ENCODE measurements around the gene NEU4.
"Not testable (repeated sequence)": the region's sequence is repeated elsewhere in the genome, so short reads cannot be mapped to it uniquely, and the experiment has no call there.

NEU4 gene, protein sequence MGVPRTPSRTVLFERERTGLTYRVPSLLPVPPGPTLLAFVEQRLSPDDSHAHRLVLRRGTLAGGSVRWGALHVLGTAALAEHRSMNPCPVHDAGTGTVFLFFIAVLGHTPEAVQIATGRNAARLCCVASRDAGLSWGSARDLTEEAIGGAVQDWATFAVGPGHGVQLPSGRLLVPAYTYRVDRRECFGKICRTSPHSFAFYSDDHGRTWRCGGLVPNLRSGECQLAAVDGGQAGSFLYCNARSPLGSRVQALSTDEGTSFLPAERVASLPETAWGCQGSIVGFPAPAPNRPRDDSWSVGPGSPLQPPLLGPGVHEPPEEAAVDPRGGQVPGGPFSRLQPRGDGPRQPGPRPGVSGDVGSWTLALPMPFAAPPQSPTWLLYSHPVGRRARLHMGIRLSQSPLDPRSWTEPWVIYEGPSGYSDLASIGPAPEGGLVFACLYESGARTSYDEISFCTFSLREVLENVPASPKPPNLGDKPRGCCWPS

DNA sequence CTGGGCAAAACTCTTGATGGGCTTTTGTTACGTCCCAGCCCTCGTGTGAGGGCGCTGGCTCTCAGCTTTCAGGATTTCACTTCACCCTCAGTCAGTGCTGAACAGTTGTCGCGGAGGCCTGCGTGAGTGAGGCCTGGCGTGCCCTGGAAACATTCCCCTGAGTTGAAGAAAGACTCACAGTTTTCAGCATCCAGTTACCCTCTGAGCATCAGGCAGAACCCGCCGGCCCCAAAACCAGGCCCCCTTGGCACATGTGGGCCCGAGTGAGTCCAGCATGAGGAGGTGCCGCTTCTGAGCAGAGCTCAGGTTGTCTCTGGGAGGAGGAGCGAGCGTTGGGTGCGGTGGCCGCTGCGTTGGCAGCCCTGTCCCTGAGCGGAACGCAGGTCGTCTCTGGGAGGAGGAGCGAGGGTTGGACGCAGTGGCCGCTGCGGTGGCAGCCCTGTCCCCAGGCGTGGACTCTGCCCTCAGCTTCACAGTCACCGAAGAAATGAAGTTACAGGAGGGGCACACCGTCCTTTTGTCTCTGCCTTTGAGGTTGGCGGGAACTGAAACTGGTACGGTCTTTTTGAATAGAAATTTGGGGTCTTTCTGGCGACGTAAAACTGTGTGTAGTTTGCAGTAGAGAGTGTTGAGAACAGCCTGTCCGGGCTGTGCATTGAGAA lies at the start of gene NEU4:
NEU4 (plus strand) TSS at position 473 of the 662 bp plus-strand sequence. CDS start 5,292 bp downstream, outside the sequence.
- no peak for FAIRE-seq

- FAIRE-seq: not testable (repeated sequence)
Observed at GRCh38 chr2:241759893-241760292, 49.1 kb upstream of the NEU4 start.

DNA sequence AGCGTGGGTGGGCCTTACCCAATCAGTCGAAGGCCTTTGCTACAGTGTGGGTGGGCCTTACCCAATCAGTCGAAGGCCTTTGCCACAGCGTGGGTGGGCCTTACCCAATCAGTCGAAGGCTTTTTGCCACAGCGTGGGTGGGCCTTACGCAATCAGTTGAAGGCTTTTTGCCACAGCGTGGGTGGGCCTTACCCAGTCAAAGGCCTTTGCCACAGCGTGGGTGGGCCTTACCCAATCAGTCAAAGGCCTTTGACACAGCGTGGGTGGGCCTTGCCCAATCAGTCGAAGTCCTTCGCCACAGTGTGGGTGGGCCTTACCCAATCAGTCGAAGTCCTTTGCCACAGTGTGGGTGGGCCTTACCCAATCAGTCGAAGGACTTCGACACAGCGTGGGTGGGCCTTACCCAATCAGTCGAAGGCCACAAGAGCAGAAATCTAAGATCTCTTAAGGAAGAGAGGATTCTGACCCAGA lies 48.7 kb upstream of the NEU4 start:
- no peak for FAIRE-seq

DNA sequence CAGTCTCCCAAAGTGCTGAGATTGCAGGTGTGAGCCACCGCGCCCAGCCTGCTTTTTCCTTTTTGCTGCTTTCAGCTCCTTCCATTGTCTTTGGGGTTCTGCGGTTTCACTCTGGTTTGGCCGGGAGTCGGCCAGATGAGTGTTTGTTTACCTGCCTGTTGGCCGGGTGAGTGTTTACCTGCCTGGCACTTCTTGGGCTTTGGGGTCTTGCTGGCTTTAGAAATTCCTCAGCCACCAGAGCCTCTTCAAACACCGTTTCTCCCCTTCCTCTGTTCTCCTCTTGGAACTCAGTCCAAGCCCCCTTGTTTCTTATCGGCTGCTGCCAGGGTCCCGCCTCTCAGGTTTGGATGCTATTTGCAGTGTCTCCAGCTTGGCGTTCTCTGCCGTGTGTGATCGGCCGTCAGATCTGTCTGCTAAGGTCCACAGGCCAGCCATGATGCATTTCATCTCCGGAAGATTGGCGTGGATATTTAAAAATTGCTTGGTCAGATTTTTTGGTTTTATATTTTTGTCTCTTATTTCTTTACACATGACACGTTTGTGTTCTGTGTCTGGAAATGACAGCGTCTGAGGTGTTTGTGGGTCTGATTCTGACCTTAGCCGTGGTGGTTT lies 46.6 kb upstream of the NEU4 start:
- no peak for FAIRE-seq

GRCh38 chr2:241762933-241763369 lies 46.0 kb upstream of the NEU4 start:
- no peak for FAIRE-seq

- no peak for FAIRE-seq
Observed at GRCh38 chr2:241763551-241764274, 45.3 kb upstream of the NEU4 start.

DNA sequence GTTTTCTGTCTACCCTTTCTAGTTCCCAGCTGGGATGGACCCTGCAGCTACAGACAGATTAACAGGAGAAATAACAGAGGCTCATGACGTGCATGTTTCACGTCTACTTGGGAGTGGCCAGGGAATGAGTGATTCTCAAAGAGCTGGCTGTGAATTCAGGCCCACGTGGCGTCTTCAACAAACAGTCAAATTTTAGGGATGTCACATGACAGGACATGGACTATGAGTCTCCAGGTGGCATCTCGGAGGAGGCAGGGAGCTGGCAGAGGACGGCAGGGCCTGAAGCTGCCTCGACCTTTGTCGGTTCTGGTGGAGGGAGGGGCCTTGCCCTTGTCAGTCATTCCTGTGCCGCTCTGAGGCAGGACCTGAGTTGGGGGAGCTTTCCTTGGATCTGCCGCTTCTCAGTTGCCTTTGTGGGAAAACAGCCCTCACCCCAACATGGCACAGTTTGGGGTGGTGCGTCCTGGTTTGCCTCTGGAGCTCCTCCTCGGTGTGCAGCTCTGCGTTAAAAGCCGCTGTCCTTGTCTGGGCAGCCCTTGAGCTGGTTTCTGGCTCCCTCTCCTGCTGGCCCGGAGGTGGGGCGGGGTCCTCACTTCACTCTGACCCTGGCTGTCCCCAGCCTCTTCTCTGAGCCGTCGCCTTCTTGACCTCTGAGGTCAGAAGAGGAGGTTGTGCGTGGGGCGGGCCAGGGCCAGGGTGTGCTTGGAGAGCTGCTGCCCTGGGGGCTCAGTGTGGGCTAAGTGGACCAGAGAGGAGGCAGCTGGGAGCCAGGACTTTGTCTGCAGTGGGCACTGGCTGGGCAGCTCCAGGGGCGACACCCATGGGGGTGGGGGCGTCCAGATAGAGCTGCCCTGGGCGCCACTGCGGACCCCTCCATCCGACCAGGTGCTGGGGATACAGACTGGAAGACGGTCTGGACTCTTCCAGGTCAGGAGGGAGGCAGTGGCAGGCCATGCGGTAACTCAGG lies 44.4 kb upstream of the NEU4 start:
- FAIRE-seq: no peak

GRCh38 chr2:241767464-241768250 lies 41.3 kb upstream of the NEU4 start:
- no peak for FAIRE-seq

DNA sequence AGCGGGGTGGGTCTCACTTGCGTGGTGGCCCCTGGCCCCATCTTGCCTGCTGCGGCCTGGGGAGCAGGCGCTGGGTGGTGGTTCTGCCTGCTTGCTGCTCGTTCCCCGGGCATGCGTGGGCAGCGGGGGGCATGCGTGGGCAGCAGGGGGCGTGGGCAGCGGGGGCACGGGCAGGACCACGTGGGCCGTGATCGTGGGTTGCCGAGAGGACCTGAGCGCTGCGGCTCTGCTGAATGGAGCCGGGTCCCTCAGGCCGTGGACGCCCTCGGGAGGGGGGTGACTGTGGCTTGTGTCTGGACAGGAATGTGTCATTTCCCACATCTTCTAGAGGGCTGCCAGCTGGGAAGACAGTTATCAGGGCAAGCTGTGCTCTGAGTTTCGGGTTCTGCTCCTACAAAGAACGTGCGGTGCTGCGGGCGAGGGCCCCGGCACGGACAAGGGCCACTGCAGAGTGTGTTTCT lies 40.7 kb upstream of the NEU4 start:
- FAIRE-seq: no peak

DNA sequence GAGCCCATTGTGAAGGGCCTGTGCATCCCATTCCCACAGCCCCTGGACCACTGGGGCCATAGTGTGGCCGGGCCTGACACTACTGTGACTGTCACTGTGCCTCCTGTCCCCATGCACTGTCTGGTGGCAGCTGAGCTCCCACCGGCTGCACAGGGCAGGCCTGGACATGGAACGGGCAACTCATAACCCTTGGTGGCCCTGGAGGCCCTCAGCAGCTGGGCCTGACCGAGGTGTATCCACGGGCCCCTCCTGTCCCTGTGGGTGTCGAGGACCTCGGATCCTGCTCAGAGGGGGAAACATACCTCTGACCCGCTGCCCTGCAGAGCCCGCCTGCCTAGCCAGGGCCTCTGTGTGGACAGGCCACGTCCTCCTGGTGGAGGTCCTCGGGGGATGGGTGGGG lies 40.1 kb upstream of the NEU4 start:
- FAIRE-seq: no peak

- no peak for FAIRE-seq
Observed at GRCh38 chr2:241769819-241770184, 39.2 kb upstream of the NEU4 start.

DNA sequence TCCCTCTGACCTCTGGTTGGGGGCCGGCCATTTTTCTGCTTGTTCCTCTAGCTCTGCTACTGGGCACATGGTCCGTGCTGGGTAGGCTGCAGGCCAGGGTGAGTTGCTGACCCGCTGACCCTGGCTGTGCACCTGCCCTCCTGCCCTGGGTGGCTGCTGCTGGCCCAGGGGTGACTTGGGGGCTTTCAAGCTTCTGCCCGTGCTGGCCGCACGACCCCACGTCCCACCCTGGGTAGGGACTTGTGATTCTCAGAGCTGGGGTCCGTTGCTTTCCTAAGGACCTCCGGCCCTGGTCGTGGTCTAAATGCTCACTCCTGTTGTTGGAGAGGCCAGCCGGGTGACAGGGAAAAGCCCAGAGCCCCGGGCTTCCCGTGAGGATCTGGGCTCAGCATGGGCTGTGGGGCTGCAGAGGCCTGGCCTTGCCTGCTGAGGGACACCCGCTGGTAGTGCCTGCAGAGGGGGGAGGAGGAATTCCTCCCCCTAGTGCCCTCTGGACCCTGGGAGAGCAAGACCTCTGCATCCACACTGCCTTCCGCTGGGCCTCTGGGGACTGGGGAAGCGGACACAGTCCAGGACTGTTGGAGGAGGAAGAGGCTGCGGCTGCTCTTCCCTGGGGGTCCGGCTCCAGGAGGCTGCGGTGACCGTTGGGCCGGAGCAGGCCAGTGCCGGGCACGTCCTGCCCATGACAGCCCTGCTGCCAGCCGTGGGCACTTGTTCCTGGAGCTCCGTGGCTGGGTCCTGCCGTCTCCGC lies 38.6 kb upstream of the NEU4 start:
- FAIRE-seq: no peak

GRCh38 chr2:241770936-241771285 lies 38.1 kb upstream of the NEU4 start:
- no peak for FAIRE-seq

GRCh38 chr2:241771286-241772062 lies 37.5 kb upstream of the NEU4 start:
- no peak for FAIRE-seq

- FAIRE-seq: no peak
Observed at GRCh38 chr2:241772063-241772499, 36.9 kb upstream of the NEU4 start.

DNA sequence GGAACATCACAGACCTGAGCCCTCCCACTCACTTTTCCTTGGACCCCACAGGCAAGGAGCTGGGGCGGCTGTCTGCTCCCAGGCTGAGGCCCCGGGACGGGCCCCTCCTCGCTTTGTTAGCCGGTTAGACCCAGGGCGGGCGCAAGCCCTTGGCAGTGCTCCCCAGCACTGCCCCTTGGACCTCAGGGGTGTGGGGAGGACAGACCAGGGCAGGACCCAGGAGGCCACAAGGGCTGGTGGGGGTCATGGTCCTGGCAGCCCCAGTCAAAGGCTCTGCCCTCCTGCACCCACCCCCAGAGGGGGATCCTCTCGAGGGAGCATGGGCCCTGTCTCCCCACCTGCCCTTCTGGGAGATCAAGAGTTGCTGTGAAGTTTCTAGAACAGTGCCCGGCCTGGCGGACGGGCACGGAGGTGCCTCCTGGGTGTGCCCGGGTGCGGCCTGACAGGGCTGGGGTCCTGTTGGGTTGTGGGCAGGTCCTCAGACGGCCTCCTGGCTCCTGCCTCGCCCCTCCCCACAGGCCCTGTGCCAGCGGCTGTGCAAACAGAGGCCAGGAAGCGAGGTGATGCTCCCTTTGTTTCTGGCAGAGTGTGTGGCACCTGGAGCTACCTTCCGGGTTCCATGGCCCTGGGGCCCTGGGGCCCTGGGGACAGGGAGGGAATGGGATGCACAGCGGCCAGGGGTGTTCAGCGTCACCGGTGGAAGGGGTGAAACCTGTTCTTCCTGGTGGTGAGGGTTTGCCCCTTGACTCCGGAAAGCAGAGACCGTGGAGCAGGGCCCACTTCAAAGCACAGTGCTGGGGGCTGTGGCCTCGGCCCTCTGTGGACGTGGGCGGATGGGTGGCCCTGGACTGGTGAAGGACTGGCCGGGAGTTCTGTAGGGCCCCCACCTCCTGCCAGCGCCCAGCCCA lies 35.2 kb upstream of the NEU4 start:
- FAIRE-seq: no peak

GRCh38 chr2:241774419-241775222 lies 34.4 kb upstream of the NEU4 start:
- FAIRE-seq: no peak
